PFSK-1 (cell line): ENCODE data around the gene FAM83G.

ENCODE experiments used
- FOXP2 ChIP-seq: optimal IDR thresholded peaks from 2 replicates; pipeline ENCODE3; 2011; ENCODE audit warnings: borderline replicate concordance, control low read depth, inconsistent platforms; ENCODE audit not compliant: insufficient read depth; ENCODE audit errors: extremely low read length, extremely low read depth
- POLR2AphosphoS5 ChIP-seq: IDR thresholded peaks from 2 replicates; pipeline ENCODE4 v1.6.1; 2012; ENCODE audit warnings: low read depth, mild to moderate bottlenecking, control low read depth, low read length, moderate library complexity
- REST ChIP-seq, 2 experiments: IDR thresholded peaks; 2 replicates each; pipeline versions ENCODE4 v1.6.1 to v1.8.0; 2011 to 2012; ENCODE audit warnings: low read depth in 2 of 2, low read length in 2 of 2, control low read depth in 1 of 2, inconsistent platforms in 1 of 2, mild to moderate bottlenecking in 1 of 2, moderate library complexity in 1 of 2; ENCODE audit not compliant: insufficient read depth in 1 of 2
- SIN3A ChIP-seq: IDR thresholded peaks from 2 replicates; pipeline ENCODE4 v1.6.1; 2012; ENCODE audit warnings: mild to moderate bottlenecking, low read length, moderate library complexity, borderline replicate concordance; ENCODE audit not compliant: insufficient read depth
- TAF1 ChIP-seq: IDR thresholded peaks from 2 replicates; pipeline ENCODE4 v1.6.1; 2012; ENCODE audit warnings: low read length, control low read depth, borderline replicate concordance; ENCODE audit not compliant: insufficient read depth

Gene FAM83G

GRCh38 chr17:19017804-19018599 is 13.4 kb upstream of the FAM83G start:
- no peak for TF ChIP-seq REST (IDR thresholded peaks at IDR 0.05; ENCODE audit: insufficient read depth in 1 of 2, low read depth in 2 of 2, low read length in 2 of 2)
- TF ChIP-seq FOXP2 = no peak
- no peak for TF ChIP-seq SIN3A
- TF ChIP-seq POLR2AphosphoS5 = no peak
- TF ChIP-seq TAF1 = no peak

DNA sequence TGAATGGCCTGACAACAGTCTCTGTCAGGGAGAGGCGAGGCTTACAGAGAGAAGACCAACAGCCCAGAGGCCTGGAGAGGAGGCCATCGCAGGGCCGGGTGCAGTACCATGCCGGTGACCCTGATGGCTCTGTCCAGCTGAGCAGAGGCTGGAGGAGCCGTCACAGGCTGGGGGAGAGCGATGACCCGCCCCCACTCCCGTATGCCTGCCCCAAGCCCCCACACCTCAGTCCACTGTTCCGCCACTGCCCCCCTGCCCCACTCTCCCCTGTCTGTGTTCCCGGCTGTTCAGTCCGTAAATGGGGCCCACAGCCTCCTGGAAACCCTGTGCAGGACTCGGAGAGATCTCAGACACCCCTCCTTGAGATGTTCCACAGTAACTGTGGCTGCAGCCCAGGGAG is 12.8 kb upstream of the FAM83G start:
- no peak for TF ChIP-seq SIN3A
- TF ChIP-seq POLR2AphosphoS5 = no peak
- TF ChIP-seq FOXP2 = no peak
- TF ChIP-seq TAF1 = no peak
- no peak for TF ChIP-seq REST (IDR thresholded peaks at IDR 0.05; ENCODE audit: insufficient read depth in 1 of 2, low read depth in 2 of 2, low read length in 2 of 2)

DNA sequence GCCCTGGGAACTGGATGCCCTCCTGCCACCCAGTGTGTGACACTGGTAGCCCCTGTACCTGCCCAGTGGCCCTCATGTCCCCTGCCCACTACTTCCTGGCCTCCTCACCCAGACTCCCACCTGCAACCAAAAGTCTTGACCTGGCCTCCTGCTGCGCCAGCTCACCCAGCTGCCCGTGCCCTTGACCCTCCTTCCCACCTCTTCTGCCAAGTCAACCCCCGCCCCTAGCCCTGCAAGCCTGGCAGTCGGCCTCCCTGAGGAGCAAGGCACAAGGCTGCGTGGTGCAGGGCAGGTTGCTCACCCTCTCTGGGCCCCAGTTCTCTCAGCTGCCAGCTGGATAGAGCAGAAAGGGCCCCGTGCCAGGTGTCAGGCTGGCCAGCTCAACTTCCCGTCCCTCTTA is 12.3 kb upstream of the FAM83G start:
- no peak for TF ChIP-seq POLR2AphosphoS5

DNA sequence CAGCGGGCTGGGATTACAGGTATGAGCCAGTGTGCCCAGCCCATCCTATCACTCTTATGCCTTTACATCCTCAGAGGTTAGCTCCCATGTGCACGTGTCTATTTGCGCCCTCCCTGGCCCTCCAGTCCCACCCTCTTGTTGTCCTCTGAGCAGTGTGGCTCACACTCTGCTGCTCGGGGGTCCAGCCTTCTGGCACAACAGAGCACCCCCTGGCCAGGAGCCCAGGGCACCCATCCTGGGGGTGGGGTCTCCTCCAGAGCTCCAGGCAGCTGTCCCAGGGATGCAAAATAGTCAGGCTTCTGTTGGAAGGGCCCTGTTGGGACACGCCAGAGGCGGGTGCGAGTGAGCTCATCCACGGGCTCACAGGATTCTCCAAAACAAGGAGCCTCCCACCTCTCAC is 11.7 kb upstream of the FAM83G start:
- TF ChIP-seq REST (IDR thresholded peaks at IDR 0.05; ENCODE audit: insufficient read depth in 1 of 2, low read depth in 2 of 2, low read length in 2 of 2) = no peak

- TF ChIP-seq TAF1 = no peak
These were observed 10.9 kb upstream of the FAM83G start for GRCh38 chr17:19015428-19015827.

DNA sequence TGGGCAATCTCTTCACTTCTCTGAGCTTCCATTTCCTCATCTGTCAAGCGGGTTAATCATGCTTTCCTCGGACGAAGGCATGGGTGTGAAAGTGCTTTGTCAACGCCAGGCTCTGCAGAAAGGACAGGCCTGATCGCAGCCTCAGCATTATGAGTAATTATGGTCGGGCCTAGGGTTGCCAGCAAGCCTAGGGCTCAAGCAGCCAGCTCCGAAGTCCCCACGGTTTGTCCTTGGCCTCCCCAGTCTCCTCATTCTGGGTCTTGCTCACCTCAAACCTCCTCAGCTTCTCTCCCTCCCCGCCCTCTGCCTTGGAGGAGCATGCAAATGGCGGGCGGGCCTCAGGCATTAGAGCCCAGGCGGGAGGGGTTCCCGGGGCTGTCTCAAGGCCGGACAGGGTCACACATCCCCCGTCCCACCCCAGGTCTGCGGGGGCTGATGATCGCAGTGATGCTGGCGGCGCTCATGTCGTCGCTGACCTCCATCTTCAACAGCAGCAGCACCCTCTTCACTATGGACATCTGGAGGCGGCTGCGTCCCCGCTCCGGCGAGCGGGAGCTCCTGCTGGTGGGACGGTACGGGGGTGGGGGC is 10.2 kb upstream of the FAM83G start:
- TF ChIP-seq FOXP2 (no peak), SIN3A (no peak), POLR2AphosphoS5 (no peak), TAF1 (no peak), REST (IDR thresholded peaks at IDR 0.05; ENCODE audit: insufficient read depth in 1 of 2, low read depth in 2 of 2, low read length in 2 of 2) (no peak)
